HG02610 (cell line): ENCODE results near the gene SORCS2.

Experiments
- ATAC-seq: cut with Tn5 transposase; IDR thresholded peaks from one replicate; pipeline ENCODE4 v1.9.1; 2021; ENCODE audit warnings: mild to moderate bottlenecking, moderate library complexity; ENCODE audit not compliant: unreplicated experiment

SORCS2 gene

GRCh38 chr4:7217474-7218321, 25.4 kb downstream of the SORCS2 start:
- ATAC-seq: no peak

- no peak for ATAC-seq
These were observed 26.3 kb downstream of the SORCS2 start for GRCh38 chr4:7218686-7219085.

DNA sequence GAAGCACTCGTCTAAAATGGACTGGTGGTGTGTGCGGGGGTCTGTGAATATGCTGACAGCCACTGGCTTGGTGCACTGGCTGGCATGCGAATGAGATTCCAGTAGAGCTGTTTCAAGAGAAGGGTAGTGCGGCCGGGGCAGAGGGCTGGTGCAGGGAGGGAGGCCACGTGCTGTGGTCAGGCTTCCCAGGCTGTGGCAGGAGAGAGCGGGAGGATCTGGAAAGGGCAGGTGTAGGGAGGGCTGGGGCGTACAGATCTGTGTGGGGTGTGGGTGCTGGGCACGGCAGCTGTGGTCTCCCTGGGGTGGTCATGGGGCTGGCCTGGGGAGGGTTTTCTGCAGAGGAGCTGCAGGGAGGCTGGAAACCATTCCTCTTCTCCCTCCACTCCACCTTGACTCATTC, 30.2 kb downstream of the SORCS2 start:
- no peak for ATAC-seq

DNA sequence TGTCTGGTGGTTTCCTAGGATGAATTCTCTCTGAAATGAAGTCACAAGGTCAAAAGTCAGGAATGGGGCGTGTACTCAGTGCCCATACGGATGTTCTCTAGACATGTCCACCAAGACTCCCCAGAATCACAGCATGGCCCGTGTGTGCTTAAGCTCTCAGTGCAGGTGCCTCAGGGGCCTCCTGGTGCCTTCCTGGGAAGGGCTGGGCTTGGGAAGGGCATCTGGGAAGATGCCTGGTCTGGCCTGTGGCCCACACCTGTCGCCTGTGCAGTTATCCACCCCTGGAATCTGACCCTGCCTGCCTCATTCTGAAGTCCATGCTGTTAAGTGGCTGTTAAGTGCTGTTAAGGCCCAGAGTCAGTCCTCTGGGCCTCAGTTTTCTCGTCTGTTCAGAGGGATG, 31.2 kb downstream of the SORCS2 start:
- no peak for ATAC-seq

- no peak for ATAC-seq
These were observed 31.7 kb downstream of the SORCS2 start for GRCh38 chr4:7224001-7224400.

GRCh38 chr4:7224878-7225533, 32.7 kb downstream of the SORCS2 start:
- no peak for ATAC-seq

DNA sequence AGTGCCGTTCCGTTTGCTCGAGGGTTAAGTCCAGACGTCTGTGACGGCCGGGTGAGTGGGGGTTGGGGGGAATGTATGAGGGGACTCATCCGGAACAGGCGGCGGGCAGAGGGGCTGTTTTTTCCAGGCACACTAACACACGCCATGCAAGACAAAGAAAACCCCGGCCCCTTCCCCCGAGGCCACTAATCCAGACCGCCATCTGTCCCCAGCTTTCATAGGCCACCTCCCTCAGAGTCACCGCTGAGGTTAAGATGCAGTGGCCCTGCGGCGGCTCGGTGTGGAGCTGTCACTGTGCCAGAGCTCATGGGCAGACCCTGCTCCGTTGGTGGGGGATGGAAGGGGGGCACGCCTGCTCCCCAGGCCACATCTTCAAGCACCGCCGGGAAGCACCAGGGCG, 34.1 kb downstream of the SORCS2 start:
- no peak for ATAC-seq

DNA sequence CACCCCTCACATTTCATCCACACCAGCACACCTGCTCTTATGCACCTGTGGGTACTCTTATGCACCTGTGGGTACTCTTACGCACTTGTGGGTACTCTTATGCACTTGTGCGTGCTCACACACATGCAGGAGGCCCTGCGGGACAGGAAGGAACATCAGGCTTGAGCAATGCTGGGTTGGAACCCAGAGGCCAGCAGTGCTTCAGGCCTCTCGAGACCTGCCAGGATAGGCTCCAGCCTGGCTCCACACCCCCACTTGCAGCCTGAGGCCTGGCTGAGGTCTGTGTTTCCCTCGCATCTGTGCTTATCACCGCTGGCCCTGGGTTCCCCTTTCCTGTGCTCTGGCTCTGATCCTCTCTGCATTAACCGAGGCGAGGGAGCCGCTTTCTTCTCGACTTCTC, 34.7 kb downstream of the SORCS2 start:
- no peak for ATAC-seq

DNA sequence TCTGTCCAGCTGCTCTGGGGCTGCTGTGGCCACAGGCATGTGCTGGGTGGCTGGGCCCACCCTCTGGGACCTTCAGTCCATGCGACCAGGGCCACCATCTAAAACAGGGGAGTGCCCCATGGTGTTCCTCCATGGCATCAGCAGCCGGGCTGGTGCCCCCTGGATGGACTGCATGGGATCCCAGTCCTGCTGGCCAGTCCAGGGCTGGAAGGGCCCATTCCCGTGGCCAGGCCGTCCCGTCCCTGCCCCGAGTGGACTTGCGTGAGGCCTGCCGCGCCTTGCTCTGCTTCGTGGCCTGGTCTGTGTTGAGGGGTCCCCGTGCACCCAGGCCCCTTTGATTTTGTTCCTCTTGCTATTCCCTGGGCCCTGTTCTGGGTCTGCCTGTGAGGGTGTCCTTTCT, 36.4 kb downstream of the SORCS2 start:
- no peak for ATAC-seq

DNA sequence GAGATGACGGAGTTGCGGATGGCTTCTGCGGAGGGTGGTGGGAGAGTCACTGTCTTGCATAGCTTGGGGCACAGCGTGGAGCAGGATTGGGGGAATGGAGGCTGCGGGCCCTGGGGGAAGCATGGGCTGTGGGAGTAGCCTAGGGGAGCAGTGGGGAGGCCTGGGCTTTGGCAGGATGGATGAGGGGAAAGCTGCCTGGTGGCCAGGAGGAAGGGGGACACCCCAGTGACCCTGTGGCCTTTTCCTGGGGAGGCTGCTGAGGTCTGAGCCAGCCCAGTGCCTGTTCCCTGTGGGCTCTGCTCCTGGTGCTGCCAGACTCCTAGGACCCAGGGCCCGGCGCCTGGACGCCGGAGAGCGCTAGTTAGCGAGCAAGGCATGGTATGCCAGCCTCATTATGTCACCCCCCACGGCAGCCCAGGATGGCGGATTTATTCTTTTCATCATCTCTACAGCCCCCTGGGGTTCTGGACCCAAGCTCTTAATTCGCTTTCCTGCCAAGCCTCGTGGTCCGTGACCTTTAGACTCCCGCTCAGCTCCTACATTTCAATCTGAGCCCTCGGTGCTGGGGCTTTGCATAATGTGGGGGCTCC, 39.8 kb downstream of the SORCS2 start:
- no peak for ATAC-seq

- no peak for ATAC-seq
These were observed 40.8 kb downstream of the SORCS2 start for GRCh38 chr4:7233006-7233580.

GRCh38 chr4:7233601-7234000, 41.3 kb downstream of the SORCS2 start:
- ATAC-seq: no peak

DNA sequence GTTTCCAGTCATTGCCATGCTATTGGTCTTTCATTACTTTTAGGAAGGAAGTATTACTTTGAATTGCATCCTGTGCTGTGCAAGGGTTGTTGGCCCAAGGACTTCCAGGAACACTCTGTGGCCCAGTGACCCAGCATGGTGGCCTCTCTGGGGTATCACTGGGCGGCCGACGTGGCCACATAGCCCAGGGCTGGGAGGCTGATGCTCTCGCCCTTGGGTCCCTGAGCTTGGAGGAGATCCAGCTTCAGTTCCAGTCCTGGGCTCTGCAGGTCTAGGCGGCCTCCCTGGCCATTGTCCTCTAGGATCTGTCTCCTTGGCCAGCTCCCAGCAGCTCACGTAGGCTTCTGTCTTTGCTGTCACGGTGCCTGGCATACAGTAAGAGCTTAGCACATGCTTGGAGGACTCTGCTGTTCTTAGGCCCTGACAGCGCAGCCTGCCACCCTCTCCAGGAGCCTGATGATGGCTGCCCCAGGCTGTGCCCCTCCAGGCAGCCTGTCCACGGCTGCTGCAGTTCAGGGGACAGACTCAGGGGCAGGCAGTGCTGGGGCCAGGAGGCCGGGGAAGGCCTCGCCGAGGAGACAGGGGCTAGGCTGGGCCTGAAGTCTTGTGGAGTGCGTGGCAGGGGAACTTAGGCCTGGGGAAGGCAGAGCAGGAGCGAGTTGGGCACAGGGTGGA, 42.2 kb downstream of the SORCS2 start:
- ATAC-seq: no peak

GRCh38 chr4:7235030-7235380, 42.7 kb downstream of the SORCS2 start:
- no peak for ATAC-seq

- ATAC-seq: no peak
These were observed 44.5 kb downstream of the SORCS2 start for GRCh38 chr4:7236847-7237246.

- no peak for ATAC-seq
These were observed 45.5 kb downstream of the SORCS2 start for GRCh38 chr4:7237873-7238272.

DNA sequence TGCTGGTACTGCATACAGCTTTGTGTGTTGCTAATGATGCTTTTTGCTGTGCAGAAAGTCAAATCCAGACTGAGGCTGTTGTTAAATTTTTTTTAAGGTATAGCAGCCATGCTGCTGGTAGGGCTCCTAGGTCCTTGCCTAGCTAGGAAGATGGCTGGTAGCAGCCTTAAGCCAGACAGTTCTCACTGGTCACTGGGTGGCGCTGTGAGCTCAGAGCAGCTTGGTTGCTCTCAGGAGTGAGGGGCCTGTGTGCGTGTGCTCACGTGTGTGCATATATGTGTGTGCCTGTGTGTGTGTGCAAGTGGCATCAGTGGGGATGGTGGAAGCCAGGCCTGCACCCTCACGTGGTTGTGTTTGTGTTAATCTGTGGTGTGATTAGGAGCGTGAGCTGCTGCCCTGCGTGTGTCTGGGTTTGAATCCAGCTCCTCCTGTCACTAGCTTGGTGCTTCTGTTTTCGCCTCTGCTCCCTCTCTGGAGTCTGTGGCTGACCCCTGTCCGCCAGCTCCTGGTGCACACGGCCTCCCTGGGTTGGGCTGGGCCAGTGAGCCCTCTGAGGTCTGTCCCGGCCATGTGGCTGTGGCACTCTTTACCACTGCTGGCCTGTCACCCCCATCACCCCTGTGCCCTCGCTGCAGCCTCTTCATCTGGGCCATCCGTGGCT, 46.1 kb downstream of the SORCS2 start:
- no peak for ATAC-seq

- ATAC-seq: no peak
These were observed 46.9 kb downstream of the SORCS2 start for GRCh38 chr4:7239101-7239820.

- ATAC-seq: no peak
These were observed 47.5 kb downstream of the SORCS2 start for GRCh38 chr4:7239844-7240243.

DNA sequence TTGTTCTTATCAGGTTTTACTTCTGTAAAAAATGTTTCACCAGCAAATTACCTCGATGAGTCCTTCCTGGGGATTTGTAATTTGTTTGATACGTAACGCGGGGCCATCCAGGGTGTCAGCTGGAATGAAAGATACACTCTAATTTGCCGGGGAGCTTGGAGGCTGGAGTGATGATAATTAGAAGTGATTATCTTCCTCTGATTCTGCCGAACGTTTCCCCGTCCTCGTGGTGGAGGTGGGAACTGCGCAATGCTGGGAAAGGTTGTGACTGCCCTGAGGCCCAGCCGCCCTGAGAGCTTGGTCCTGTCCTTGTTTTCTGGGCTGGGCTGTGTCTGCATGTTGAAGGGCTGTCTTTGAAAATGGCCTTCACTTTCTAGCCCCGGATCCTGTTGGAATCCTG, 48.0 kb downstream of the SORCS2 start:
- no peak for ATAC-seq
